Stimulated activated CD4-positive, alpha-beta T cell treated with anti-CD3 and anti-CD28 coated beads, Interleukin-1b, Interleukin-23, amount 100 ng/mL, for 1 hour (primary cell): ENCODE data around the gene XPO5.

Experiments used
- DNase-seq, 2 donors: peaks; one replicate each; pipeline ENCODE4 v3.0.0-alpha.2; 2020; ENCODE audit warnings: low read depth in 2 of 2

The XPO5 gene

DNA sequence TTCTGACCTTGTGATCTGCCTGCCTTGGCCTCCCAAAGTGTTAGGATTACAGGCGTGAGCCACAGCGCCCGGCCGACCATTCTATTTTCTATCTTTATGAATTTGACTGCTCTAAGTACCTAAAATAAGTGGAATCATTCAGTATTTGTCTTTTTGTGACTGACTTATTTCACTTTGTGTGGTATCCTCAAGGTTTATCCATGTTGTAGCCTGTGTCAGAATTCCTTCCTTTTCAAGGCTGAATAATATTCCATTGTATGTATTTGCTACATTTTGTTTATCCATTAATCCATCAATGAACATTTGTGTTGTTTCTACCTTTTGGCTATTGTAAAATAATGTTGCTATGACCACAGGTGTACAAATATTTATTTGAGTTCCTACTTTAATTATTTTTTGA, 103.3 kb downstream of the XPO5 start:
- DNase-seq, result no peak
